ENCODE results near the gene ZNF556.

- TF ChIP-seq CBX8 (IDR thresholded peaks at IDR 0.05) (no peak), HEYL (CRISPR knock-in tag; IDR thresholded peaks at IDR 0.05) (no peak), RCOR1 (IDR thresholded peaks at IDR 0.05; ENCODE audit: low read depth, low read length) (no peak), POLR2A (IDR thresholded peaks at IDR 0.05; ENCODE audit: low read length) (no peak), RAD21 (conservative IDR thresholded peaks at IDR 0.05 in 1 of 2, IDR thresholded peaks at IDR 0.05 in 1 of 2) (no peak), KDM5A (IDR thresholded peaks at IDR 0.05) (no peak), CTCF (IDR thresholded peaks at IDR 0.05) (no peak), ESRRA (IDR thresholded peaks at IDR 0.05; ENCODE audit: borderline replicate concordance, low read length) (no peak), CEBPB (IDR thresholded peaks at IDR 0.05) (no peak)
- TF ChIP-seq, protein P1, sequence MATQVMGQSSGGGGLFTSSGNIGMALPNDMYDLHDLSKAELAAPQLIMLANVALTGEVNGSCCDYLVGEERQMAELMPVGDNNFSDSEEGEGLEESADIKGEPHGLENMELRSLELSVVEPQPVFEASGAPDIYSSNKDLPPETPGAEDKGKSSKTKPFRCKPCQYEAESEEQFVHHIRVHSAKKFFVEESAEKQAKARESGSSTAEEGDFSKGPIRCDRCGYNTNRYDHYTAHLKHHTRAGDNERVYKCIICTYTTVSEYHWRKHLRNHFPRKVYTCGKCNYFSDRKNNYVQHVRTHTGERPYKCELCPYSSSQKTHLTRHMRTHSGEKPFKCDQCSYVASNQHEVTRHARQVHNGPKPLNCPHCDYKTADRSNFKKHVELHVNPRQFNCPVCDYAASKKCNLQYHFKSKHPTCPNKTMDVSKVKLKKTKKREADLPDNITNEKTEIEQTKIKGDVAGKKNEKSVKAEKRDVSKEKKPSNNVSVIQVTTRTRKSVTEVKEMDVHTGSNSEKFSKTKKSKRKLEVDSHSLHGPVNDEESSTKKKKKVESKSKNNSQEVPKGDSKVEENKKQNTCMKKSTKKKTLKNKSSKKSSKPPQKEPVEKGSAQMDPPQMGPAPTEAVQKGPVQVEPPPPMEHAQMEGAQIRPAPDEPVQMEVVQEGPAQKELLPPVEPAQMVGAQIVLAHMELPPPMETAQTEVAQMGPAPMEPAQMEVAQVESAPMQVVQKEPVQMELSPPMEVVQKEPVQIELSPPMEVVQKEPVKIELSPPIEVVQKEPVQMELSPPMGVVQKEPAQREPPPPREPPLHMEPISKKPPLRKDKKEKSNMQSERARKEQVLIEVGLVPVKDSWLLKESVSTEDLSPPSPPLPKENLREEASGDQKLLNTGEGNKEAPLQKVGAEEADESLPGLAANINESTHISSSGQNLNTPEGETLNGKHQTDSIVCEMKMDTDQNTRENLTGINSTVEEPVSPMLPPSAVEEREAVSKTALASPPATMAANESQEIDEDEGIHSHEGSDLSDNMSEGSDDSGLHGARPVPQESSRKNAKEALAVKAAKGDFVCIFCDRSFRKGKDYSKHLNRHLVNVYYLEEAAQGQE (IDR thresholded peaks at IDR 0.05) = no peak
Observed at GRCh38 chr19:2885736-2886135, 18.6 kb downstream of the ZNF556 start.

All from A549 (cell line).